HG03066 (cell line): ENCODE data around the gene ATP5MG.
A peak's percentile ranks its signal among the peaks of the same experiment; 100 is the strongest.
"Not testable (repeated sequence)": the region's sequence is repeated elsewhere in the genome, so short reads cannot be mapped to it uniquely, and the experiment has no call there.

Experiments used
- ATAC-seq: cut with Tn5 transposase; IDR thresholded peaks from one replicate; pipeline ENCODE4 v1.9.1; 2021; ENCODE audit warnings: low read depth; ENCODE audit not compliant: unreplicated experiment

The ATP5MG gene

DNA sequence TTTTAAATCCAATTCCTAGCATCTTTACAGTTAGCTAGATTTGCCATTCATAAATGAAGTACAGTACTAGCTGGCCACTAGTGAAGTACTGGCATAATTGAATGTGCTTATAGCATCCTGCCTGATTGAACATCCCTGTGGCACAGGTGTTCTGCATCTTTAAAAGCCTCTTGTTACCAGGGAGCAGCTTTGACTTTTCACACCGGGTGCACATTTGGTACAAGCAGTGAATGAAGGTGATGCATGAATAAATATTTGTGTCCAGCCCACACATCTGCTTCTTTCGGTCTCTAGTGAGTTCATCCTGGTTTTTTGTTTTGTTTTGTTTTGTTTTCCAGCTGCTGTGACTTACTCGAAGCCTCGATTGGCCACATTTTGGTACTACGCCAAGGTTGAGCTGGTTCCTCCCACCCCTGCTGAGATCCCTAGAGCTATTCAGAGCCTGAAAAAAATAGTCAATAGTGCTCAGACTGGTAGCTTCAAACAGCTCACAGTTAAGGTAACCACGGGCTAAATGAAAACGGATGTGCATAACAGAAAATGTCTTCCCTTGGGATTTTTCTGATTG lies 5.3 kb downstream of the ATP5MG start:
- ATAC-seq, result no peak

DNA sequence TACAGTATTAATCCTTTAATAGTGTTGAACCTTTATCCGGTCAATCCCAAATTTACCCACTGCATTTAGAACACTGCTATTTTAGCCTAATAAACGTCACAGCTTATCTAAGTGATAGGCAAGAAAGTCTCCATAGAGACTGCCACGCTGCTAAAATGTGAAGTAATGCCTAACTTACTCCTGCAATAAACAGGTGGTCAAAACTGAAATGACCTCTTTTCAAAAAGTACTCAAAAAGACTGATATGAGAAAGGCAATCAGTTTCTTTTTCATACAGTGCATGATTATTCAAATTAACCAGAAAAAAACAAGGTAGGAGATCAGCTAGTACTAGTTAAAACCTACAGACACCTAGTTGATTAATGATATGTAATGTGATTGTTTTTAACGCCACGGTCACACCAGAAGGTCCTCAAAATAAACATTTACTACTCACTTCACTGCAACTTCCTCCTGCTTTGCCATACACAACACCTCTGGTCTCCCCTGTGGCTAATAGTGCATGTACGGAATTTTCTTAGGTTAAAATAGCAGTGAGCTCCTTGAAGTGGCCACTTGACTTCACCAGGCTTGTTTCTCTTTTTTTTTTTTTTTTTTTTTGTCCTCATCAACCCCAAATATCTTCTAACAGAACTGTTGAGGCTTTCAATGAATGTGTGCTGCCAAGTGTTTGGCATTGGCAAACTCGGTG lies 8.8 kb downstream of the ATP5MG start:
- peak; percentile 72 for ATAC-seq

DNA sequence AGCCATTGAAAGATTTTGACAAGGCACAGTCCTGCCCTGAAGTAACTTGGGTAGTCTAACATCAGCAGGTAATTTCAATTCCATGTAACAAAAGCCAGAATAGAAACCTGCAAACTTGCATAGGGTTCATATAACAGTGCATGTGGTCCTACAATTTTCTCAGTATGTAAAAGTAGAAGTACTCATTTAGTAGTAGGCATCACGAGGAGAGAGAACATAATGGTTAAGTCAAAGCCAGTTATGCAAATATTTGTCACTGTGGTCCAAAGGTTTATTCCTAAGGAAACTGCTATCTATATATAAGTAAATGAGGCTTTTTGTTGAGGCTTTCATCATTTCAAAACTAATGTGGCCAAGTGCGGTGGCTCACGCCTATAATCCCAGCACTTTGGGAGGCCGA lies 10.1 kb downstream of the ATP5MG start:
- no peak for ATAC-seq

DNA sequence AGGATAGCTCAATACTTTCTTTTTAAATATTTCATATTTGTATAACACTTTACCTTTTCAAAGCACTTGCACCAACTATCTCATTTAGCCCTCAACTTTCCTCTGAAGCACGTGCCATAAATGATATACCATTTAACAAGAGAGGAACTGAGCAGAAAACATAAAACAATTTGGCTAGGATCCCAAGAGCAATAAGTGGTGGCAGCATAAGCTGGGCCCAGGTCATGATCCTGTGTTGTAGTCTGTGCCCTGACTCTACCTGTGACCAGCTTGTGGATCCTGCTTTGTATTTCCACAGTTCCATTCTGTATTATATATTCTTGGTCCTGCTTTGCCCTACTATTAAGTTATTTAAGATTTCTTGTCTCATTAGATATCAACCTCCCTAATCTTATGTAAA lies 11.5 kb downstream of the ATP5MG start:
- no peak for ATAC-seq

DNA sequence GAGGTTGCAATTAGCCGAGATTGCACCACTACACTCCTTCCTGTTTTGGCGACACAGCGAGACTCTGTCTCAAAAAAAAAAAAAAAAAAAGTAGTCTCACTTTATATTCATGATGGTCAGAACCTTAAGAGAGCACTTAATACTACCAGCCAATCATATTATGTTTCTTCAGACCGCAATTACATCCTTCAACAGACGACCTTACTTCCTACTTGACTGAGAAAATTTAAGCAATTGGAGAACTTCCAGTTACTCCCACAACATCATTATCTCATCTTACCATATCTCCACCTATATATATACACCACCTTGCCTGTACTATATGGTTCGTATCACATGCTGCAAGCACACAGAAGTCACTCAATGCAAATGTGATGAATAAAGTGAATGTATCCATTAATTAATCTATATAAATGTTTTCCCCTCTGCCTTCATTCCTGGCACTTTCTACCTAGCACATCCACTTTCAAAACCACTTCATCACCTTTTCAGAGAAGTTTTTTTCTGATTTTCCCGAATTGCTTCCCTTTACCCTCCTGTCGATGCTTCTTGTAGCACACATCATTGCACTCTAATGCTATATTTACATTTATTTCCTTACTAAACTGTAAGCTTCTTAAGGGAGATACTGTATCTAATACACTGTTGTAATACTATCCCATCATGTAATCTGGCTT lies 13.8 kb downstream of the ATP5MG start:
- no peak for ATAC-seq

DNA sequence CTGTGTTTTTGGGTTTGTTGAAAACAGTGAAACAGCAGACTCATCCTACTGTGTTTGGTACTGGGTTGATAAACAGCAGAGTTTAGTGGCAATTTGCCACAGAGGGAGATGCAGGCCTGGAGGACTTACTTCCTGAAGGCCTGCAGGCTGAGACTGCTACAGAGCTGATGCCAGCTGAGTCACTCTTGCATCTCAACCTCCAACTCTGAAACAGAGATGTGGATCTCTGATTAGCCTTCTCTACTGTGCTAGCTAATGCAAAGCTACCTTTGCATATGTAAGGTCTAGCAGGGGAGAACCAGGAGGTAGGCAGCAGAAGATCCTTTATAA lies 14.3 kb downstream of the ATP5MG start:
- ATAC-seq, result no peak

DNA sequence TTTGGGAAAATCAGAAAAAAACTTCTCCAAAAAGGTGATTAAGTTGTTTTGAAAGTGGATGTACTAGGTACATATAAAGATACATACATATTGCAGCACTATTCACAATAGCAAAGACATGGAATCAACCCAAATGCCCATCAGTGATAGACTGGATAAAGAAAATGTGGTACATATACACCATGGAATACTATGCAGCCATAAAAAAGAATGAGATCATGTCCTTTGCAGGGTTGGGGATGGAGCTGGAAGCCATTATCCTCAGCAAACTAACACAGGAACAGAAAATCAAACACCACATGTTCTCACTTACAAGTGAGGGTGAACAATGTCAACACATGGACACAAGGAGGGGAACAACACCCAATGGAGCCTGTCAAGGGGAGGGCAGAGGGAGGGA lies 15.5 kb downstream of the ATP5MG start:
- ATAC-seq, result not testable (repeated sequence)

DNA sequence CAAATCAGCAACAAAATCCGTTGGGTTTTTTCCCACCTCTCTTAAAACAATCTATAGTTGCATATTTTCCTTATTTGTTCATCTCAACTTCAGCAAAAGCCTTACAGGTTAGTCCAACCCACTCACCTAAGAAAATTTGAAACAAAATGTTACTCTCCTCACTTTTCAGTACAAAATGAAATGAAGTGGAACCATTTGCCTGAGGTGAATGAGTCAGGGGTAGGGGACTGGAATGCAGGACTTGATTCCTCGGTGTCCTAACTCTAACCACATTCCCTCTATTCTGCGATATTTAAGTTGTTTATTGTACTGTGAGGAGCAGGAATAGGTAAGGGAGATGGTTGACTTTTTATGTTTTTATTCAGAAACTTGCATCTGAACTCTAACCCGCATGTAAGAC lies 16.4 kb downstream of the ATP5MG start:
- no peak for ATAC-seq

DNA sequence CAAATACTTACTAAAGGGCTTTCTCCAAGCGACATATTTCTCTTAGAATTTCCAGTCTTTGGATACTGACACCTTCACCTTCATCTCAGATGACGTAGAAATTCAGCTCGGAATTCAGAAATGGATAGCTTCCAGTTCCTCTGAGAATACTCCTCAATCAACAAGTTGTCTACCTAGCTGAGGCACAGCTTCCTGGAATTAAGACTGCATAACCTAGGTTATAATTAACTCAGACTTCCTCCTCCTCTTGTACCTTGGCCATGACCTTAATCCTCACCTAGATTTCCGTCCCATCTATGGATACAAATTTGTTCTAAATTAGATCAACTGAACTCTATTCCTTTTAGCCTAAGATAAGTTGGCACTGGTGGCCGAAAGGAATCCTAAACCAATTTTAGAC lies 17.4 kb downstream of the ATP5MG start:
- ATAC-seq, result no peak

DNA sequence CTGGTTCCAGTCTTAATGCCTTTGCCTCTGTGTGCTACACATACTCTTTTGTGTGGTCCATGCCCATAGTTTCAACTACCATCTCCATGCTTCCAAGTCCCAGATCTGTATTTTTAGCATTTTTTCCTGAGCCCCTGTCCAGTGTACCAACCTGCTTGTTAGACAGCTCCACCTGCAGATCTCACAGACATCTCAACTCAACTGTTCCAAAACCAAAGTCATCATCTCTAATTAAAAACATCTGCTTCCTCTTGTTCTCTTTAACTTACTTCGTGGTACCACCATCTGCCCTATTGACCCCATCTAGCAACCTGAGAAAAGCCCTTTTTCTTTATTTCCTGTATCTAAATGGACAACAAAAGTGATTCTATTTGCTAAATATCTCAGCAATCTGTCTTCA lies 26.3 kb downstream of the ATP5MG start:
- no peak for ATAC-seq

DNA sequence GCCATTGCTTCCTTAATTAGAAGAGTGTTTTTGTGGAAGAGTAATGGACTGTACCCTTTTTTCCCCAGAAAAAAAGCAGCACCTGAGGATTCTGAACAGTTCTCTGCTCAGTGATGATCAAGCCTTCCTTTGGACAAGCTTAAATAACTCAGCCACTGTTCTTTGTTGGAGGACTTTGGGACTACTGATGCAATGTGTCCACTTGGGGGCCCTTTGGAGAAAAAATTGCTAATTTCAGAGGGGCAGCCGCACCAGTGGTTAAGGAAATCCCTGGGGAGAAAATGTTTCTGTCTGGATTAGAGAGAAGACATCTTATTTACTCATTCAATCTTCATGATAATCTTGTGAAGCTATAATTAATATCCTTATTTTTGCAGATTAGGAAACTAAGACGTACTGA lies 29.6 kb downstream of the ATP5MG start:
- ATAC-seq, result no peak

DNA sequence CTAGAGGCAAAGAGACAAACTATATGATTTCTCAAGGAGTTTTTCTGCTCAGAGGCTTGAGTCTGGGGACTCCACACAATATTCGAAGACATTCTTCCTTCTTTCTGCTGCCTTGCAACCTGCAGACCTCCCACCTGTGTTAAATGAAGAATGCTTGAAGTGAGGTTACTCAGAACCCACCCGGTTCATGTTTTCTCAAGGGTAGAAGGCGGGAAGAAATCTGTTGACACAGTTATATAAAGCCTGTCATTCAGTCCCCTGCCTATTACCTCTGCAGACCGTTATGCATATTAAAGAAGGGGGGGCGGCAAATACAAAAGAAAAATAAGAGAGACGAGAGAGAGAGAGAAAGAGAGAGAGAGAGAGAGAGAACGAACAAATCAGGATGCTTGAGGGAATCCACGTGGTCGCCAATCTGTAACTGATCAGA lies 32.7 kb downstream of the ATP5MG start:
- ATAC-seq, result no peak

DNA sequence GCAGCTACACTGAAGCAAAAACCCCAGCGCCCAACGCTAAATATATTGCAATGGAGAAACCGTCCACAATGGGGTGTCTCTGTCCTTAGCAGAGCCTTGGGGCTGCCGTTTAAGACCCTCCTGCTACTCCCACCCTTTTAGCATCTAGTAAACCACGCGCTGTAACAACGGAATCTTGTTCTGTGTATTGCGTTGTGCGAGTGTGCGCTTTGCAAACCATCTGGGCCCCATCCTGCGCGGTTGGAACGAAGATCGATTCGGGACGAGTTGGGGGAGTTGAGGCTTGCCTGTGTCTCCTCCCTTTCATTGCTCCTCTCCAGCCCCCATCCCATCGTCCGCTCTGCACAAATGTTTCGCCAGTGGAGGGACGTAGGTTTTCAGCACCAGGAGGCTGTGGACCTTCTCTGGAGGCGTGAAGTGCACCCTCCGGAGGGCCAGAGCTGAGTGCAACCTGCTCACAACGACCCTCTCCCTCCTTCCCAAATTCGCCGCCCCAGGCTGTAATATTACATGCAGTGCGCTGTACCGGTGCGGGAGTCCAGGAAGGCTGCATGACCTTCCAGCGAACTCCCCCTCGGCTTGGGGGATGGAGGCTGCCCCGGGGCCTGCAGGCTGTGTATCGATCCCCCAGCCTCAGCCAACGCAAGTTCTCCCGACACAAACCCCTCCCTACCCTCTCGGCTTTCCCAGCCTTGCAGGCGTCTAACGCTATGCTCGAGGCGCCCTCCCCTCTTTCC lies 33.3 kb downstream of the ATP5MG start:
- no peak for ATAC-seq

DNA sequence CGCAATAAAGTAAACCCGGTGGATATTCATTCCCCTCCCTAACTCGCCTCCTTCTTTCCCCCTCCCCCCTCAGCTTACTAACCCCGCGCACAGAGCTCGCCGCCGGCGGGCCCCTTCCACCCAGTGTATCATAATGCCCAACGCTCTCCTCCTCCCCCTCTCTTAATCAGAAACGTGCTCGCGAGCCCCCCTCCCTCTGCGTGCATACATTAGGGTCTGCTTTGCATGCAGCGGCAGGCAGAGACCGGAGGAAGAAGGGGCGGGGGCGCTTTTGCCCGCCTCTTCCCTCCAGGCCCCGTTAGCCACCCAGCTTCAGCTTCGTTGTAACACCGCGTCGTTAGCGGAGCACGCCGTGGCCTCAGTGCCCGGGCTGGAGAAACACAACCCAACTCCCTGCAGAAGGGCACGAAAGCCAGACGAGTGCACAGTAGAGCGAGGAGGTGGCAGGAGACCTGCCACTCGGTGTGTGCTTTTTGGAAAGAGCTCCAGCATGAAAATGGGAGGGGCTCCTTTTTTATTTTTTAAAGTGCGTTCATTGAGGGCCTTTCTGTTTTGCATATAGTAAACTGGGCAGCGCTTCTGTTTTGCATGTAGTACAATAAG lies 34.0 kb downstream of the ATP5MG start:
- peak; percentile 7 for ATAC-seq

DNA sequence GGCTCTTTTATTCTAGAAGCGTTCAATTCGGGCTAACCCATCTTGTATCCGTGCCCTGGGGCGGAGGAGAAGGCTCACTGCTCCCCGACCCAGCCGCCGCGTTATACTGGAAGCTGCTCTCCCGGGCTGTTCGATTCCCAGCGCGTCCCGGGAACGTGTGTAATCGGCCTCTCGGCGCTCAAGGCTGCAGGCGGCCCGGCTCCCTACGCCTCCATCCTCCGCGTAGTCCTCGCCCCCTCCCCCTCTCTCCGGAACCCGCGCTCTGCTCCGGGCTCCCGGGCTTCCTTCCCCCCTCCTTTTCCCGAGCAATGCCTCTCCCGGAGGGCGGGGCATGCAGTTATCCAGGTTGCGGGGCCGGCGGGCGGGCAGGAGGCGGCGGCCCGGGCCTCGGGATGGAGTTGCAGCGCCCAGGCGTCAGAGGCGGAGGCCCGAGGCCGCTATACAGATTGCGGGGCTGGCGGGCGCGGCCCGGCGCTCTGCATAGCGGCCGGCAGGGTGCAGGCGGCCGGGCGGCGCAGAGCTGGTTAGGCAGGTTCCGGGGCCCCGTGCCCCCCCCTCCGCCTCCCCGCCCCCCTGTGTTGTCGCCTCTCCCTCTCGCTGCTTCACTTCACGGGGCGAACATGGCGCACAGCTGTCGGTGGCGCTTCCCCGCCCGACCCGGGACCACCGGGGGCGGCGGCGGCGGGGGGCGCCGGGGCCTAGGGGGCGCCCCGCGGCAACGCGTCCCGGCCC lies 34.7 kb downstream of the ATP5MG start, which contains the start of gene KMT2A:
KMT2A (plus strand) TSS at position 600 of the 732 bp plus-strand sequence; CDS start at position 621, 21 bp downstream.
- peak; percentile 49 for ATAC-seq

DNA sequence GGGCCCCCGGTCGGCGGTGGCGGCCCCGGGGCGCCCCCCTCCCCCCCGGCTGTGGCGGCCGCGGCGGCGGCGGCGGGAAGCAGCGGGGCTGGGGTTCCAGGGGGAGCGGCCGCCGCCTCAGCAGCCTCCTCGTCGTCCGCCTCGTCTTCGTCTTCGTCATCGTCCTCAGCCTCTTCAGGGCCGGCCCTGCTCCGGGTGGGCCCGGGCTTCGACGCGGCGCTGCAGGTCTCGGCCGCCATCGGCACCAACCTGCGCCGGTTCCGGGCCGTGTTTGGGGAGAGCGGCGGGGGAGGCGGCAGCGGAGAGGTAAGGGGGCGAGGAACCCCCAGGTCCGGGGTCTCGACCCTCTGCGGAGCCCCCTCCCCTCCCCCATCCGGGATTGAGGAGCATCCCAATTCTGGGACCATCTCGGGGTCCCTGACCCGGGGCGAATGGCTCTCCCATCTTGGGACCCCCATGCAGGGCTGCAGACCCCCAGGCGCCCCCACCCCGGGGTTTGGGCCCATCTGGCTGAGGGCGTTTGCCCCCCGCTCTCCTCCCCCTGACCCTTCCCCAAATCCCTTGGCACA lies 35.3 kb downstream of the ATP5MG start:
- ATAC-seq, result peak; percentile 15

DNA sequence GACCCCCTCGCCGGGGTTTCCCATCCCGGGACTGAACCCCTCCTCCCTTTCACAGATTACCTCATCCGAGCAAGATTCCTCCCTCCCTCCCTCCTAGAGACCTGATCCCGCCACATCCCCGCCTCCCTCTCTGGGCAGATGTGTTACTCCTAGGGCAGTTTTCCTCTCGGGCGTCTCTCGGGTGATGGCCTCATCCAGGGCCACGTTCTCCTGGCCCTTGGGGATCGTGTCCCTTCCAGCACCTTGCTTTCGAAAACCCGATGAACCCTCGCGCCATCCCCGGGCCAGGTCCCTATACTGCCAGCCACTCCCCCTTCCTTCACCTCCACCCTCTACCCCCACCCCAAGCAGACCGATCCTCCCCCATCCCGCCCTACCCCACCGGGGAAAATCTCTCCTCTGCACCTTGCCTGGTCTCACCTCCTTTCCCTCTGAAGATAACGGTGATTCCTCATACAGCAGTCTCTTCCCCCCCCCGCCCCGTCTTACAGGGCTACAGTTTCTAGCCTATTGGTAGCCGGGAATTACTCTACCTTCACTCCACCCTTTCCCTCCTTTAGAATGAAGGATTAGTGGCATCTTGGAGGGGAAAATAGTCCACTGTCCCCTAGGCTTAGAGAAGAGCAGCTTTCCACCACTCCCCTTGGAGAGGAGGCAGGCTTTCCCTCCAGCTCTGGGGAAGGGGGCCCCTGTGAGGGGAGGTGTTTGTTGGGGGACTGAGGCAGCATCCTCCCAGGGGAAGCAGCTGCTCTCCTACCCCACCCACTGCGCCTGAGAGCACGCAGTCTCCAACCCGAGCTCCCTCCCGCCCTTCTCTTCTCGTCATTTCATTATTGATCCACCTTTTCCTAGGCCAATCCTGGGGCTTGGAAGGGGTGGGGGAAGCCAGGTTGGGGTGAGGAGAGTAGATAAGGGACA lies 36.1 kb downstream of the ATP5MG start:
- no peak for ATAC-seq

DNA sequence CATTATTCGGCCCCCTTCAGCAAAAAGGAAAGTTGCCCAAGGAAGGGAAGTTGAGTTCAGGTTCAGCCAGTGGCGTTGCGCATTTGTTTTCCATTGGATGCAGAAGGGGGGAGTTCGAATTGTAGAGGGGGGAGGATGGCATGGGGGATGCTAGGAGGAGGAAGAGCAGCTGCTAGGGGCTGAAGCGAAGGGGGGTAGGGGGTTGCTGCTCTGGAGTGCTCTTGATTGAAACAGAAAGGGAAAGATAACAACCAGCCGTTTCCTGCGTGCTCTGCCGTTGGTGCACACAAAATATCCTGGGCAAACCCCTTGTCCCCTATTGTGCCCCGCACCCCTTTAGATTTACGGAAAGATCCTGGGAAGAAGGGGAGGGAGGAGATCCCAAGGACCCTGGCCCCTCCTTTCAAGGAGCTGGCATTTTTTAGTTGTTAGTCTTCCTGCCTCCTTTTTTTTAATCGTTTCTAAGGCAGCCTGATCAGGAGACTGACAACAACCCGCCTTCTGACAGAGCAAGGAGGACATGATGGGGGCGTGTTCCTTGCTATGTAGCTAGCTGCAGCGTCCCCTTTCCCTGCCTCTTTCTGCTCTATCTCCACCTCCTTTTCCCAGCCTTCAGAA lies 37.0 kb downstream of the ATP5MG start:
- ATAC-seq, result no peak

DNA sequence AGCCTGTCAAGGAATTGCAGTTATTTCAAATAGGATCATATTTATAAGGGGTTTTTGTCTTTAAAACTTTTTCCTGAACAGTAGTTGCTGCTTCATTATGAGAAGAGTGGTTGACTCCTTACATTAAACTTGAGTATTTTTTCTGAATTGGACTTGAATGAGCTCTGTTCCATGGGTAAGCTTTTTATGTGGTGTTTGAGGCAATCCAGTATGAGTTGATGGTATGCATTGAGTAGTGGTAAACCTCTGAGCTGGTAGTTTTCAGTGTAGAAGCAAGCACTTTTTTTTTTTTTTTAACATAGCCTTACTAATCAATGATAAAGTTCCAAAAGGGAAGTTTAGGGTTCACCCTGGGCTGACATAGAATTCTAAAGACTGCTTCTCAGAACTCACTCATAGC lies 38.2 kb downstream of the ATP5MG start:
- ATAC-seq, result no peak
